Measurements from ENCODE around the gene SOX1.

Gene SOX1

DNA sequence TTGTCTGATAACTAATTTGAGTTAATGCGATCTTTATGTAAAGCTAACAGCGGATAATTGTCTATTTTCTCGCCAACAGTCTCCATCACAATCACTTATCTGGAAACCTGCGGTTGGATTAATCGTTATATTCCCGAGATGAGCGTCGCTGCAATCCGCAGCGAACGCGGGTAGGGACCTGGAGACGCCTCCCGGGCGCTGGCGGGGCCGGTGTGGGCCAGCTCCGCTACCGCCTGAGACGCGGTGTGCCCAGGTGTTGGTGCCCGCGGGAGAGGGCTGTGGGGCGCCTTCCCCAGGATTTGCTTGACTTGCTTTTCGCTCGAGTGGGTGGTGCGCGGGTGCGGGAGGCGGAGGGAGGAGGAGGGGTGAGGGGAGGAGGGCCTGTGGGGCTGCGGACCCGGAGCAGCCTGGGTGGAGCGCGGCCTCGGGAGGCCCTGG, 38.3 kb downstream of the SOX1 start:
- FAIRE-seq (no peak), DNase-seq (ENCODE audit: low spot score) (no peak)

DNA sequence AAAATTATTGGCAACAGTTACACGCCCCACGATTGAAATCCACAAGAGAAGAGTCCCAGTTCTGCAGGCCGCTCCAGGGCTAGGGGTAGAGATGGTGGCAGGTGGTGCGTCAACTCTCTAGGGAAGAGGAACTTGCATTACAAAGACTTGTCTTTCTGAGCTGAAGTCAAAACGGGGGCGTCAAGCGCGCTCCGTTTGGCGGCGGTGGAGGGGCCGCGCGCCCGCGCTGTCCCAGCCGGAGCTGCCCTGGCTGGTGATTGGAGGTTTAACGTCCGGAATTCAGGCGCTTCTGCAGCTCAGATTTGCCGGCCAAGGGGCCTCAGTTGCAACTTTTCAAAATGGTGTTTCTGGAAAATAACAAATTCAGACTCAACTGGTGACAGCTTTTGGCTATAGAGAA, 38.9 kb downstream of the SOX1 start:
- FAIRE-seq (no peak), DNase-seq (ENCODE audit: low spot score) (no peak)

DNA sequence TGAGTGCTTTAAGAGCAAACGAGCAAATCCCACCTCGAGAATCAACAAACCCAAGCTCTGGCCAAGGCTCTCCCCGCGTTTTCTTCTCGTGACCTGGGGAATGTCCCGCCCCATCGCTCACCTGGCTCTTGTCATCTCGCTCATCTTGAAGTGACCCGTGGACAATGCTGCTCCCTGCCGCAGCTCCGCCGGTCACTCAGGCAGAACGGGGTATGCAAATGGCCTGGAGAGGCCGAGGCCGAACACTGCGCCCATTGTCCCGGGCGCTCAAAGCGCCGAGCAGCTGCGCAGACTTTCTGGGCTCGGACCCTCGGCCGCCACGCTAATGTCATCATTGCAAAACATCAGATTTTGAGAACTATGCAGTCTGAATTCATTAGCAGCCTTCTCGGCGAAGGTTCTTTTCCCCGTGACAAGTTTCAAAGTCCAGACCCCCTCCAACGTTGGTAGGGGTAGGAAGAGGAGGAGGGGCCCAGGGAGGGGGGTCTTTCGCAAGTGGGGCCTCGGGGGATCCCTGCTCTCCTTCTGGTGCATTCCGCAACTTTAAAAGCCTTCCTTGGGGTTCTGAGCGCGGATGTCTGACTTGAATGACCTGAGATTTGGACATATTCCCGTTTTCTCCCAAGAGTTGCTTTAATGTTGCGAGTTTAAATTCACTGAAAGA, 39.7 kb downstream of the SOX1 start:
- no peak for FAIRE-seq

DNA sequence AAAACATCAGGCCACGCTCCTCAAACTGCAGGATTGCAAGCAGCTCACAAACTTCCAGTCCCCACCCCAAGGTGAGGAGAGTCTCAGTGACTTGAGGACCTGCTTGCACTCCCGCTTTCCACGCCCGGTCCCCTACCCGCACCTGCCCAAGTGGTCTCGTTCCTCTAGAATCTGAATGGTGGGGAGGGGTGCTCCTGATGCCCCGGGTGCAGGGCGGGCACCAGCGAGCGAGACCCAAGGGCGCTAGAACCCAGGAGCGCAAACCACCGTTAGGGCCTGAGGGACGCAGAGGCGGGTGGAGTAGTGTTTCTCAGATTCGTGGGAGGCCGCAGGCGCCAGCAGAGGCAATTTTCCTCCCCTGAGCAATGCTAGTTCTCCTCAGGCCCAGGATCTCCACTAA, 40.3 kb downstream of the SOX1 start:
- DNase-seq (ENCODE audit: low spot score) = no peak

More for the DNA sequence above, 39.7 kb downstream of the SOX1 start:
- DNase-seq (ENCODE audit: low spot score) = no peak

DNA sequence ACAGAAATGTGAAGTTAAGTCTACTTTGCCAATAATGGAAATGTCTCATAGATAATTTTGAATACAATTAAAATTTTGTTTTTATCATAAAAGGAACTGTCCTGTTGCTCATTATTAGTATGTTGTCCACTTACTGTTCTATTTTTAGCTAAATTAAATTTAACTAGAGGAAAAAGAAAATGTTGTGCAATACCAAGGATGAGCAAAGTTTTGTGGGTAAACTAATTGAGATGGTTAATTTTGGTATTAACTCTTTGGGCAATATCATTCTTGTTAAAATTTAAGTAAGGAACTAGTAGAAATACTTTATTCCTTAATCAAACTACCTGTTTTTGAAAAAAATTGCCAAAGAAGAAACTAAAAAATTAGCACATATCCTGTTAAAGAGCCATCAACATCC, 43.5 kb downstream of the SOX1 start:
- no peak for FAIRE-seq

More for the DNA sequence above, 40.3 kb downstream of the SOX1 start:
- FAIRE-seq = no peak

DNA sequence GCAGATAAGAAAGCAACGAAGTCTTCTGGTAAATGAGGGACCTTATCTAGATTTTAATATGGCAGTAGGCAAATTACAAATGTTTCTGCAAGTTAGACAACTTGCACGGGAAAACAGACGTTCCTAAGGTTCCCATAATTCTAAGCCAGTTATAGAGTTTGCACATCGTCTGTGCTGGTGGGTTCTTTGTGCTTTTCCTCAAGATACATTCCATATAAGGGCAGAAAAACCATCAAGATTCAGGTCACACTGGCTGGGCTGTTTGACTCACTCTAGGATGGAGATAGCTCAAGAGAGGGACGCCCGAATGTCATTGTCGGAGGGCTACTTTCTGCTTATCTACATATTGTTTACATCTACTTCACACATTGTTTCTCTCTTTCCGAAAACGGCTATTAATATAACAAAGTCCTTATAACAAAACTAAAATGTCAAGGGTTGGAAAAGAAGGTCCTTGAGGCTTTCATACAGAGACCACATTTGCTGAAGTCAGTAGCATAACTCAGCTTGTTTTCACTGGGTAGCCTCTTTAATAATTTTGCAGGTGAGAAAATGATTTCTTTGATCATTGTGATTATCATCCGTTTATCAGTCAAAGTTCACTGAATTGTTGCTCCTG, 44.4 kb downstream of the SOX1 start:
- no peak for DNase-seq (ENCODE audit: low spot score)
- FAIRE-seq = no peak

More for the DNA sequence above, 43.5 kb downstream of the SOX1 start:
- no peak for DNase-seq (ENCODE audit: low spot score)

DNA sequence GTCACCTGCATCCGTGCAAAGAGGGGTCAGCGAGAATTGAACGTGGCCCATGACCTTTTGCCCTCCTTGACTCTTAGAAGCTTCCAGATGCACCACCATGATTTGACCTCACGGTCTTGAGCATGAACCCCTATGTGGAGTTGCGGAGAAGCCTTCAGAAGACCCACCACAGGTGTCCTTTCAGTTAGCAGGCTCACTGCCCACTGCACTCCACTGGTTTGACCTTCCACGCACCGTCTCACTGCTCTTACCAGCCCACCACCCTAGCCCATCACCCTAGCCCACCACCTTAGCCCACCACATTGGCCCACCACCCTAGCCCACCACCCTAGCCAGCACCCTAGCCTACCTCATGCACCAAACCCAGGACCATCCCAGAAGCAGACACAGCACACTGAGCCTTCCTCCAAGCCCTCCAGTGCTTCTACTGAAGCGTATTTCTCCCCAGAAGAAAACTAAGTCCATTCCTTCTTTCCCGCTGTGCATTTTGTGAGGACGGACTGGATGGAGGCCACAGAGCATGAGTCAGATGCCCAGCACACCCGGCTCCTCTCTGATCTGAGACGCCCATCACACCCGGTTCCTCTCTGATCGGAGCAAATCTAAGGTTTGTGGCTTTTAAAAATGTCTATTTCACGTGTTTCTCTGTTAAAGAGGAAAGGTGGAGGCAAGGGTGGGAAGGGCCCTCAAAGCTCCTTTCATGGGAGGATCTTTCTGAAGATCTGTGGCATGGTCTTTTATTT, 45.8 kb downstream of the SOX1 start:
- no peak for DNase-seq (ENCODE audit: low spot score)
- no peak for FAIRE-seq

DNA sequence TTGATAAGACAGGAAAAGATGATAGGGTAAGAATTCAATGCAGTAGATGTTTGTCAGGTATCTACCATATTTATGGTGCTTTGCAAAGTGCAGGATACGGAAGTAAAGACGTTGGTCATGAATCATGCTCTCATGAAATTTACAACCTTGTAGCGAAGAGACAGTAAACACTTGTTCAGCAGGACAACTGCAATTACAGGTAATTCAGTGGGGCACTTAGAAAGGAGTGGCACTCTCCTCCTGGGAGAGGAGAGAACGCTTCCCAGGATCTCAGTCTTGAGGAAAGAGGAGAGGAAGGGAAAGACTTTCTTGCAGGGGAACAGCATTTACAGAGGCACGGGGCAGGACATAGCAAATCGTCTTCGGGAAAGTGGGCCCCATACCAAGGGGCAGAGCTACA, 46.4 kb downstream of the SOX1 start:
- no peak for FAIRE-seq

DNA sequence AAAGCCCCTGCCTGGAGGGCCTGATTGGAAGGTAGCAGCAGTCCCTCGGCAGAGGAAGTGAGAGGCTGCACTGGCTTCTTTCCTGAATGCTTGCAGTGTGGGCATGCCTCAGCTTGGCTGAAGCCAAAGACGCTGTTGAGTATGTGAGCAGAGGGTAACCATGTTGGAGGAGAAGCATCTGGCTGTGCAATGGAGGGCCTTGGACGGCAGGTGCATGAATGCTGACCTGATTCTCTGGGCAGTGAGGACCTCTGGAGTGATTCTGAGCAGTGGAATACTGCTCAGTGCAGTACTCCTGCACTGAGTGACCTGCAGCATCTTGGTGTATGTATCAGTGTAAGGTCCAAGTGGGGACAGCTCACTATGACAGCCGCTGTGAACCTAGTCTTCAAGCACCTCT, 46.9 kb downstream of the SOX1 start:
- FAIRE-seq = no peak
- DNase-seq (ENCODE audit: low spot score) = no peak

More for the DNA sequence above, 46.4 kb downstream of the SOX1 start:
- DNase-seq (ENCODE audit: low spot score) = no peak

DNA sequence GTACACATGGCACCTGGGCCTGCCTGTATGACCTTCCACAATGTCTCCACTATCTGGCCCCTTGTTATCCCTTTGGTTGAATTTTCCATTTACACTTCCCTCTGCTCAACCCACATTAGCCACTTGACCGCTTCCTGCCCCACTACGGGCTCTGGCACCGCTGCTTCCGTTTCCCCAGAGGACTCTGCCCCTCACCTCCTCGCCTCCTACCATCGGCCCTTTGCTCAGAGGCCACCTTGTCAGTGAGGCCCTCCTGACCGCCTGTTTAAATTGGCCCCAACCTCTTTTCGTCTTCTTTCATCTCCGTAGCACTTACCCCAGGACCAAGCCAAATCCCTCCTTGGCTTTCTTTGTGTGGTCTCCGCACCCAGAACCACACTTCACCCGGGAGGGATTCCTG, 47.4 kb downstream of the SOX1 start:
- DNase-seq (ENCODE audit: low spot score) (no peak), FAIRE-seq (no peak)

DNA sequence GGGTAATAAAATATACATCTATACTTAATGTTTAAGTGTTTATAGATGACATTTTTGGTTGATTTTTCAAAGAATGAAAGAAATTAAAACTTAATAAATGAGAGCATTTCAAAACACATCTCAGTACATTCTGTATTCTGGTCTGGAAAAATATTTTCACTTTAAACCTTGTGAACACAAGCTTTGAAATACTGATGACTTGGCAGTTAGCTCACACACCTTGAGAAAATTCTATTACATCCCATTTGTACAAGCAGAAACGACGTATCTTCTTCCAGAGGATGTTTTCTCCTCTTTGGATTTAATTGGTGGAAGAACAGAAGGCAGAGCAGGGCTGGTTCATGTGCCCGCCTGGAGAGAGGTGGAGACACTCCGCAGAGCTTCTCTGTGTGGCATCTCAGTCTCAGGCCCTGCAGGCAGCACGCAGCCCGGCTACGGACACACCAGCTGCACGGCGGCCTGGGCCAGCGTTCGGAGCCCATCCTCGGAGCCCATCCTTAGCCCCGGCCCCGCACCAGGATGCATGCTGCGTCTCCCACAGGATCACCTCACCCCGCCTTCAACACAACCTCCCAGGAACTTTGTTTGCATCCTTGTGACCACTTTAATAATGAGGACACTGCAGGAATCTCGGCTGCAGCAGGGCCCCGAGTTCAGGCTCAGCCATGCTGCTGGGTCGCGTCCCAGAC, 48.6 kb downstream of the SOX1 start:
- DNase-seq (ENCODE audit: low spot score) = no peak
- FAIRE-seq = no peak

DNA sequence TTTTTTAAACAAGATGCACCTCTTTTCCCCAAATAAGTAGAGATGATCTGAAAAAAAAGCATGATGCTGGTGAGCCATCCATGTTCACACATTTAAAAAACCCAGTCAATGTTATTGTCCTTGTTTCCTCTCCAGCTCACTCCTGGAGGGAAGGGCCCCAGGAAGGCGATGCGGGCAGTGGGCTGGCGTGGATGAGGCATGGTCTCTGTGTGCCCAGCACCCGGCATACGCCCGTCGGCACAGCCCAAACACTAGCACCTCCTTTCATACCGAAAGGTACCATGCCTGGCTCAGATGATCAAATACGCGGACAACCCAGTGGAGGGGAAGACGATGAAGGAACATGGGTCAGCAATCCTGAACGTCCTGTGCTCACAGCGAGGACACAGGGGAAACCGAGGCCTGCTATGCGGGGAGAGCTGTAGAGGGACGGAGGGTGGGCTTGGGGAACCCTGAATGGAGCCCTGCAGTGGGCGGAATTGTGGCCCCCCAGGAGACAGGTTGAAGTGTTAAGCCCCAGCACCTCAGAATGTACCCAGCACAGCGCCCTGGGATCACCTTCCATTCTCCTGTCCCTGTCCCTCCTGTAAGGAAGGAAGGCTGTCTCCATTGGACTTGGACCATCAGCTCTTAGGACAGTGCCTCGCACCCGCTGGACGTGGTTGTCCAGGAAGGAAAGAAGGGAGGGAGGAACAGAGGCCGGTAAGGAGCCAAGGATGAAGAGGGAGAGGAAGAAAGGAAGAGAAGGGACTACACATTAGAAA, 49.4 kb downstream of the SOX1 start:
- no peak for DNase-seq (ENCODE audit: low spot score)
- no peak for FAIRE-seq

DNA sequence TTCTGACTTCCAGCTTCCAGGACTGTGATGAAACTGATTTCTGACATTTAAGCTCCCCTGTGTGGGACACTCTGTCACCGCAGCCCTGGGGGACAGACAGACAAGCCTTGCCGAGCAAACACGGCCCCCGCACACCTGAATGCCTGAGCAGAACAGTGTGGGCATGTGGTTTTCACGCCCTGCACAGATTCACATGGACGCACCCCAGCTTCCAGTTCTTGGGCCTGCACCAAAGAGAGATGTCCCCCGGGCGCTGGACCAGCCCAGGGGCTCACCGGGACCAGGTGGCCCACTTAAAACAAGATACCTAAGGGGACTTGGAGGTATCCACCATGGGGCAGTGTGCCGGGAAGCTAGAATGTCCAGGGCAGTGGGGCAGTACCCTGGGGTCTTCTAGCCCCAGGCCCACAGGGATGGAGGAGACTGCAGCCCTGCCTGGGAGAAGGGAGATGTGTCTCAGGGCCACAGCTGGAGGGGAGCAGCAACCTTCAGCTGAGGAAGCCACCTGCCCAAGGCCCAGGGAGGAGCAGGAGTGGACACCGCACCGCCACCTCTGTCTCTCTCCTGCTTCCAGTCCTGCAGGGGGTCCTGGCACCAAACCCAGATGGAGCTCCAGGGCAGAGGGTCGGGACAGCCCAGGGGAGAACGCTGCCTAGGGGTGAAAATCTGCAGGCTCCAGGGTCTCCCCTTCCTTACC, 50.5 kb downstream of the SOX1 start:
- FAIRE-seq = no peak
- DNase-seq (ENCODE audit: low spot score) = no peak

DNA sequence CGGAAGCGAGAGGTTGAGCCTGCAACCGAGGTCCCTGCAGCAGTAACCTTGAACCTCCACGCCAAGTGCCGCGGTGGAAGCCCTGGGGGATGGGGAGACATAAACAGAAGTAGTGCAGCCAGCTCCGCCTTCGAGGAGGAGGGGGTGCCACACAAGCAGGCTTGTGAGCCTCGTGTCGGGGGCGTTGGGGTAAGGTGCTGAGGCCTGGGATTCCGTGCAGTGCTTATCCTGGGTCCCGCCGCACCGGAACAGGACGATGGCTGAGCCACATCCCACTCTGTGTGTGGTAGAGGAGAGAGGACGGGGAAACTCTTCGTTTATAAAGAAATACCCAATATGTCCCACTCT, 51.0 kb downstream of the SOX1 start:
- DNase-seq (ENCODE audit: low spot score) (no peak), FAIRE-seq (no peak)

DNA sequence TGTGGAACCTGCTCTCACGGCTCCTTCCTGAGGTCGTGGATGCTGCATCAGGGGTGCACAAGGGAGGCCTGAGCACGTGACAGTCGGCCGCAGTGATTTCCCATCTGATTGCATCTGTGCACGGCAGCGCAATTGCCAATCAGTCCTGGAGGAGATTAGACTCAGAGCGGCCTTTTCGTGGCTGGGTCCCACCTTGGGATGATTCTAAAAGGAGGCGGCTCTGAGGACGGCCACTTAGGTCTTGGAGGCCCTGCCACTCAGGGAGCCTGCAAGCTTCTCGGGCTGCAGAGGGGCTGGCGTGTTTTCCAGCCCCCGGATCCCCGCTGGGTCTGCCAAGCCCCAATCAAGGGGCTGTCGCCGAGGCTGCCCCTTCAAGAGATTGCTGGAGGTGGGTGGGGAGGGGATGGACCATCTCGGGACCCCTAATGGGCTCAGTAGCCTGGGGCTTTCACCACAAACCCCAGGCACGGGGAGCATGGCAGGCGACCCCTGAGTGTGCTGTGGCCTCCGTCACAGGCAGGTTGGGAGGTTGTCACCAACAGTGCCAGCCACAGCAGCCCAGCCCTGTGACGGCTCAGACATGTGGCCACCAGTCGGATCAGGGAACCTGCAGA, 51.6 kb downstream of the SOX1 start:
- FAIRE-seq (no peak), DNase-seq (ENCODE audit: low spot score) (no peak)

DNA sequence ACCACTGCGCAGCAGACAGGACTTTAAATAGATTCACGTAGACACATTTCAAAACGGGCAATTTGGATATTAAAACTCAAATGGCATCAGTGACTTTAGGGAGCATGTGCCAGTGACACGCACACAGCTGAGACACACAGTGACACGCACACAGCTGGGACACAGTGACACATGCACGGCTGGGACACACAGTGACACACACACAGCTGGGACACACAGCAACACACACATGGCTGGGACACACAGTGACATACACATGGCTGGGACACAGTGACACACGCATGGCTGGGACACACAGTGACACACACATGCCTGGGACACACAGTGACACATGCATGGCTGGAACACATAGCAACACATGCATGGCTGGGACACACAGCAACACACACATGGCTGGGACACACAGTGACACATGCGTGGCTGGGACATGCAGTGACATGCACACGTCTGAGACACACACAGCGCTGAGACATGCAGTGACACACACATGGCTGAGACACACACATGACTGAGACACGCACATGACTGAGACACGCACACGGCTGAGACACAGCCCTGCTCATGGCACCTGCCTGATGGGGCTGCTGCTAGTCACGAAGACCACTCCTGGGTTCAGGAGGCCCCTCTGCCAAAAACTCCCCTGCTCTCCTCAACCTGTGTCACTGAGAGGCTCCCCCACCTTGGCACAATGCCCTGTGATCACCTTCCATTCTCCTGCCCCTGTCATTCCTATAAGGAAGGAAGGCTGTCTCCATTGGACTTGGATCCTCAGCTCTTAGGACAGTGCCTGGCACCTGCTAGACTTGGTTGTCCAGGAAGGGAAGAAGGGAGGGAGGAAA, 52.5 kb downstream of the SOX1 start:
- FAIRE-seq = no peak

DNA sequence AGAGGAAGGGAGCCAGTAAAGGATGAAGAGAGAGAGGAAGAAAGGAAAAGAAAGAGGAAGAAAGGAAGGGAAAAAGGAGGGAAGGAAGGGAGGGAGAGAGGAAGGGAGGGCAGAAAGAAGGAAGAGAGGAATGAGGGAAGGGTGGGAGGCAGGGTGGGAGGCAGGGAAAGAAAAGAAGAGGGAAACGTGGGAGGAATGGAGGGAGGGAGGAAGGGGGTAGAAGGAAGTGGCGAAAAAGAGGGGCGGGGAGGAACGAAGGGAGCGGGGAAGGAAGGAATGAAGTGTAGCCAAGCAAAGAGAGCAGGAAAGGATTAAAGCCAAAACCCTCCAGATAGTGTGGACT, 53.1 kb downstream of the SOX1 start:
- FAIRE-seq = no peak

More for the DNA sequence above, 52.5 kb downstream of the SOX1 start:
- DNase-seq (ENCODE audit: low spot score) = no peak

More for the DNA sequence above, 53.1 kb downstream of the SOX1 start:
- no peak for DNase-seq (ENCODE audit: low spot score)

Measured in RCC 7860 (cell line).